ENCODE results near the gene ITSN2.
A peak's percentile ranks its signal among the peaks of the same experiment; 100 is the strongest.
"Not testable (repeated sequence)": the region's sequence is repeated elsewhere in the genome, so short reads cannot be mapped to it uniquely, and the experiment has no call there.

The ITSN2 gene

DNA sequence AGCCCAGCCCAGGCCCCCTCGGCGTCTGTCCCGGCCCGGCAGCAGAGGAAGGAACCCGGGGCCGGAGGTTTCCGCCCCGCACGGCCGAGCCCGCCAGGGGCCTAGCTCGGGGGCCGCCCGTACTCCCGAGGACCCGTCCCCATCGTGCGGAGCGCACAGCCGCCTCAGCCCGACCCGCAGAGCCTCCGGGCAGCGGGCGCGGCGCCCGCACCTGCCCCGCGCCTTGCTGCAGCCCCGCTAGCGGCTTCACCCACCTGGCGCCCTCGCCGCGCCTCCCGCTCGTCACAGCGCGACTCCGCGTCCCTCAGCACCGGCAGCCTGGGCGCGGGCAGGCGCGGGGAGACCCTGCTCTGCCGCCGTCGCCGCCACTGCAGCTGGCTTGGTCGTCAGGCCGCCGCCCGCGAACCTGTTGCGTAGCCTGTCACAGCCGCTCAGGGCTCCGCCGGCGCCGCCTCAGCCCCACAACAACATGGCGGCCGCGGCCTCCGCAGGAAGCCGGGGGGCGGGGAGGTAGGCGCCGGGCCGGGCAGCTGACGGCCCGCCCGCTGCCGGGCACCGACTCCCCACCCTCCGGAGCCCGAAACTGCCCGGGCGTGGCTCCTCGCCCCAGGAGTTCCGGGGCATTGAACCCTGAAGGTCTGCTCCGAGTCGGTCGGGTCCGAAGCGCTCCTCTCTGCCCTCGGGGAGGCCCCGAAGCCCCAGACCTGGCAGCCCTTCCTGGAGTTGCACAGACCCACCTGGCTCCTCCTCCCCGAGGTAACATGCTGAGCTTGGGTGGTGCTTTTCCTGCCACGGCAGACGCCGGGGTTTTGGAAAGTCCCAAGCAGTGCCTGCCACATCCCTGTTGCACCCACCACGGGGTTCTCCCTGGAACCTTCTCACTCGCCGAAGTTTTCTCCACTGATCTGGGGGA lies at the start of gene ITSN2:
Gene ITSN2, minus strand, starts transcription at position 487 of the 913 bp plus-strand sequence. CDS start 32,454 bp downstream, outside the sequence.
- CTCF ChIA-PET = no interaction called here
- TF ChIP-seq, protein P1, sequence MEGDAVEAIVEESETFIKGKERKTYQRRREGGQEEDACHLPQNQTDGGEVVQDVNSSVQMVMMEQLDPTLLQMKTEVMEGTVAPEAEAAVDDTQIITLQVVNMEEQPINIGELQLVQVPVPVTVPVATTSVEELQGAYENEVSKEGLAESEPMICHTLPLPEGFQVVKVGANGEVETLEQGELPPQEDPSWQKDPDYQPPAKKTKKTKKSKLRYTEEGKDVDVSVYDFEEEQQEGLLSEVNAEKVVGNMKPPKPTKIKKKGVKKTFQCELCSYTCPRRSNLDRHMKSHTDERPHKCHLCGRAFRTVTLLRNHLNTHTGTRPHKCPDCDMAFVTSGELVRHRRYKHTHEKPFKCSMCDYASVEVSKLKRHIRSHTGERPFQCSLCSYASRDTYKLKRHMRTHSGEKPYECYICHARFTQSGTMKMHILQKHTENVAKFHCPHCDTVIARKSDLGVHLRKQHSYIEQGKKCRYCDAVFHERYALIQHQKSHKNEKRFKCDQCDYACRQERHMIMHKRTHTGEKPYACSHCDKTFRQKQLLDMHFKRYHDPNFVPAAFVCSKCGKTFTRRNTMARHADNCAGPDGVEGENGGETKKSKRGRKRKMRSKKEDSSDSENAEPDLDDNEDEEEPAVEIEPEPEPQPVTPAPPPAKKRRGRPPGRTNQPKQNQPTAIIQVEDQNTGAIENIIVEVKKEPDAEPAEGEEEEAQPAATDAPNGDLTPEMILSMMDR (conservative IDR thresholded peaks at IDR 0.05; ENCODE audit: low read depth) = no peak
- POLR2A ChIA-PET (ENCODE audit: low non-redundant PET) = interaction anchor here (1.2 kb wide), 1 partner anchor 51 kb away, joined by 3 read pairs; no protein-coding TSS in a partner anchor
- DNase-seq (ENCODE audit: low spot score) = peak; percentile 62
- peak within 1 kb of the TSS; percentile 79 for H3K27ac ChIP-seq

DNA sequence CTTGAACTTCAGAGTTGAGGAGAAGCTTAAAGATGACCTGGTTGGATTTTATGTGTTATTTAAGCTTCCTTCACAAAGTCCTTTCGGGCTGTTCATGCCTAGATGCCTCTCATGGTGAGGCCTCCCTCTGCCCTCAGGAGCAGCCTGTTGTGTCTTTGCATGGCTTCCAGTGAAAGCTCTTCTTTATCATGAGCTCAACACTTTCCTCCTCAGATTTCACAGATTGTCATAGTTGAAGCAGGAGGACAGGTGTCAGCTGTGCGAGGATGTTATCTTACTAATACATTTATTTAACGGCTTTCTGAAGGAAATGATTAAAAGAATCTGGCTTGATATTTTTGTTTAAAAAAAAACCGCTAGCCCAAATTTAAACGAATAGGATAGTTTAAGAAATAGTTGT lies 48.8 kb upstream of the ITSN2 start:
- ChIA-PET CTCF (interaction anchor here (0.7 to 3.1 kb wide), 4 partner anchors 13 to 1778 kb away, joined by 3 to 22 read pairs (median 6); no protein-coding TSS in a partner anchor), POLR2A (ENCODE audit: low non-redundant PET) (no interaction called here)
- TF ChIP-seq, protein P1 (conservative IDR thresholded peaks at IDR 0.05; ENCODE audit: low read depth) = no peak
- no peak for DNase-seq (ENCODE audit: low spot score)
- H3K27ac ChIP-seq = no peak overlapping the region

DNA sequence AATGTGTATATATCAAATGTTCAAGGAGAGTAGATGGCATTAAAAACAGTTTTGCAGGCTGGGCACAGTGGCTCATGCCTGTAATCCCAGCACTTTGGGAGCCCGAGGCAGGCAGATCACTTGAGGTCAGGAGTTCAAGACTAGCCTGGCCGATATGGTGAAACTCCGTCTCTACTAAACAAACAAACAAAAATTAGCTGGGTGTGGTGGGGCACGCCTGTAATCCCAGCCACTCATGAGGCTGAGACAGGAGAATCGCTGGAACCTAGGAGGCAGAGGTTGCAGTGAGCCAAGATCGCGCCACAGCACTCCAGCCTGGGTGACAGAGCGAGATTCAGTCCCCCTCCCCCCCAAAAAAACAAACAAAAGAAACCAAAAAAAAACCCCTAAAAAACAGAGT lies 48.4 kb upstream of the ITSN2 start:
- POLR2A ChIA-PET (ENCODE audit: low non-redundant PET); DNase-seq (ENCODE audit: low spot score); H3K27ac ChIP-seq: not testable (repeated sequence)
- CTCF ChIA-PET = interaction anchor here (2.5 to 3.1 kb wide), 2 partner anchors 14 to 419 kb away, joined by 5 to 22 read pairs; no protein-coding TSS in a partner anchor

DNA sequence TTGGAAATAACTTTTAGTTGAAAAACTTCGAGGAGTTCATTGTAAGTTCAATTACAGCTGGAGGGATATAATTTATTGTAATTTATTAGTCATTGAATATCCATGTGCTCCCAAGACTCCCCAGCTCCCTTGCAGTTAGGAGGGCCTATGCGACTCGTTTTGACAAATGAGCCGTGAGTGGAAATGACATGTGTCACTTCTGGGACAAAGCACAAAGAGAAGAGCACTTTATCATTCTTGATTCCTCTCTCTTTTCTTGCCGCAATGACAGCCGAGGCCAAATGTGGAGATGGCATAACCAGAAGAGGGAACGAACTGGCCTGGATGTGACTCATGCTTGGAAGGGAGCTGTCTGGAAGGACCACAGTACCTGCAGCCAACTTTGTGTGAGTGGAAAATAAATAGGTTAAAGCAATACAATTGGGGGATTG lies 44.2 kb upstream of the ITSN2 start:
- TF ChIP-seq, protein P1 (conservative IDR thresholded peaks at IDR 0.05; ENCODE audit: low read depth) = no peak
- DNase-seq (ENCODE audit: low spot score) = no peak
- CTCF ChIA-PET = no interaction called here
- H3K27ac ChIP-seq = no peak overlapping the region
- POLR2A ChIA-PET (ENCODE audit: low non-redundant PET) = no interaction called here

DNA sequence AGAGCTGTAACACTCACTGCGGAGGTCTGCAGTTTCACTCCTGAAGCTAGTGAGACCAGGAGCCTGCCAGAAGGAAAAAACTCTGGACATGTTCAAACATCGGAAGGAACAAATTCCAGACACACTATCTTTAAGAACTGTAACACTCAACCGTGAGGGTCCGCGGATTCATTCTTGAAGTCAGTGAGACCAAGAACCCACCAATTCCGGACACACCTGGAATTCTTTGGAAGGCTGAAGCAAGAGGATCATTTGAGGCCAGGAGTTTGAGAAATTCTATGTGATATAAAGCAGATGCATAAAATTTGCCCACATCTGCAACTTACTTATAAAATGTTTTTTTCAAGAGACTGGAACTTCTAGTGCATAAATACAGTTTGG lies 43.5 kb upstream of the ITSN2 start:
- ChIA-PET POLR2A (ENCODE audit: low non-redundant PET) (no interaction called here), CTCF (interaction anchor here (0.7 kb wide), 1 partner anchor 743 kb away, joined by 3 read pairs; no protein-coding TSS in a partner anchor)
- TF ChIP-seq, protein P1 (conservative IDR thresholded peaks at IDR 0.05; ENCODE audit: low read depth) = no peak
- no peak for DNase-seq (ENCODE audit: low spot score)
- no peak overlapping the region for H3K27ac ChIP-seq

DNA sequence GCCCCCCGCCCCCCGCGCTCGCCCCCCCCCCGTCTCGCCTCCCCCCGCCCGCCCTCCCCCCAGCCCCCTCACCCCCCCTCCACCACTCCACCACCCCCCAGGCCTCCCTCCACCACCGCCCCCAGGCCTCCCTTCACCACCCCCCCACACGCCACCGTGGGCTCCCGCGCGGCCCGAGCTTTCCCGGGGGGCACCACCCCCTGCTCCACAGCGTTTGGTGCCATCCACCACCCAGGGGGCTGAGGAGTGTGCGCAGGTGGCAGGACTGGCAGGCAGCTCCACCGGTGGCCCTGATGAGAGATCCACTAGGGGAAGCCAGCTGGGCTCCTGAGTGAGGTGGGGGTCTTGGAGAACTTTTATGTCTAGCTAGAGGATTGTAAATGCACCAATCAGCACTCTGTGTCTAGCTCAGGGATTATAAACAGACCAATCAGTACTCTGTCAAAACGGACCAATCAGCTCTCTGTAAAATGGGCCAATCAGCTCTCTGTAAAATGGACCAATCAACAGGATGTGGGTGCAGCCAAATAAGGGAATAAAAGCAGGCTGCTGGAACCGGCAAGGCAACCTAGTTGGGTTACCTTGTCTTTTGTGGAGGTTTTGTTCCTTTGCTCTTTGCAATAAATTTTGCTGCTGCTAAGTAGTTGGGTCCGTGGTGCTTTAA lies 43.0 kb upstream of the ITSN2 start:
- DNase-seq (ENCODE audit: low spot score) = no peak
- ChIA-PET POLR2A (ENCODE audit: low non-redundant PET) (no interaction called here), CTCF (interaction anchor here (0.7 to 0.9 kb wide), 2 partner anchors 389 to 743 kb away, joined by 3 to 5 read pairs; no protein-coding TSS in a partner anchor)
- TF ChIP-seq, protein P1 (conservative IDR thresholded peaks at IDR 0.05; ENCODE audit: low read depth) = no peak
- no peak overlapping the region for H3K27ac ChIP-seq
